CD14-positive monocyte (primary cell): Measurements from ENCODE around the gene KBTBD3. TPM values are rescaled to one million over a fixed set of nuclear protein-coding genes. Genes with fewer than 3 reads are reported as not detected.

Source experiments
- DNase-seq, 3 donors: peaks; one replicate each; pipeline ENCODE4 v3.0.0-alpha.2; 2011 to 2022
- H2AFZ ChIP-seq: 2 replicates; pipeline ENCODE4 v1.6.0; 2012; ENCODE audit warnings: mild to moderate bottlenecking, low read depth, low read length, inconsistent platforms; ENCODE audit not compliant: insufficient read depth, poor library complexity, severe bottlenecking
- H3K27ac ChIP-seq, 2 donors: 1 replicate in 1 of 2; 2 replicates in 1 of 2; pipeline ENCODE4 v1.5.1; 2012 to 2013; ENCODE audit warnings: low read length in 2 of 2, control low read depth in 1 of 2, inconsistent platforms in 1 of 2, low read depth in 1 of 2, mild to moderate bottlenecking in 1 of 2
- H3K27me3 ChIP-seq, 2 donors: one replicate each; pipeline versions ENCODE4 v1.6.0 to v1.6.1; 2011 to 2013; ENCODE audit warnings: low read length in 2 of 2; ENCODE audit not compliant: control insufficient read depth in 2 of 2, insufficient read depth in 2 of 2
- H3K36me3 ChIP-seq, 2 donors: replicated peaks in 1 of 2; 1 replicate in 1 of 2; 2 replicates in 1 of 2; pipeline versions ENCODE4 v1.5.1 to v1.6.1; 2012 to 2013; ENCODE audit warnings: low read length in 2 of 2, control low read depth in 1 of 2, inconsistent platforms in 1 of 2, mild to moderate bottlenecking in 1 of 2; ENCODE audit not compliant: insufficient read depth in 2 of 2, control insufficient read depth in 1 of 2
- H3K4me1 ChIP-seq, 2 donors: 1 replicate in 1 of 2; 2 replicates in 1 of 2; pipeline versions ENCODE4 v1.5.1 to v1.6.1; 2012 to 2013; ENCODE audit warnings: low read length in 2 of 2, control low read depth in 1 of 2, inconsistent platforms in 1 of 2, mild to moderate bottlenecking in 1 of 2, moderate library complexity in 1 of 2; ENCODE audit not compliant: insufficient read depth in 2 of 2, control insufficient read depth in 1 of 2
- H3K4me2 ChIP-seq: replicated peaks from 2 replicates; pipeline ENCODE3; 2012; ENCODE audit warnings: low read length, moderate library complexity, mild to moderate bottlenecking; ENCODE audit not compliant: poor library complexity, severe bottlenecking; ENCODE audit errors: extremely low read depth
- H3K4me3 ChIP-seq, 3 experiments: fragments of 200-600 bp in 1 of 3; sonication (generic) in 1 of 3; replicated peaks in 1 of 3; 1 replicate in 2 of 3; 2 replicates in 1 of 3; pipeline ENCODE4 v1.5.1; 2011 to 2013; ENCODE audit warnings: low read length in 3 of 3, mild to moderate bottlenecking in 3 of 3, control low read depth in 2 of 3, low read depth in 2 of 3, inconsistent platforms in 1 of 3, moderate library complexity in 1 of 3
- H3K79me2 ChIP-seq: 2 replicates; pipeline ENCODE4 v1.6.0; 2012; ENCODE audit warnings: mild to moderate bottlenecking, control low read depth, inconsistent platforms, low read length, moderate library complexity; ENCODE audit not compliant: insufficient read depth
- H3K9ac ChIP-seq: 2 replicates; pipeline ENCODE4 v1.6.0; 2017; ENCODE audit warnings: low read length, mild to moderate bottlenecking; ENCODE audit not compliant: insufficient read depth, poor library complexity, severe bottlenecking
- H3K9me3 ChIP-seq, 2 donors: replicated peaks in 1 of 2; 1 replicate in 1 of 2; 2 replicates in 1 of 2; pipeline versions ENCODE4 v1.5.1 to v1.6.1; 2012 to 2013; ENCODE audit warnings: low read length in 2 of 2, control low read depth in 1 of 2; ENCODE audit not compliant: control insufficient read depth in 1 of 2, insufficient read depth in 1 of 2
- H4K20me1 ChIP-seq: 2 replicates; pipeline ENCODE4 v1.6.0; 2012; ENCODE audit warnings: mild to moderate bottlenecking, low read length, control low read depth, moderate library complexity; ENCODE audit not compliant: insufficient read depth
- H3K27ac Mint-ChIP-seq, 7 donors: one replicate each; pipeline ENCODE4 v1.8.0; 2020; ENCODE audit warnings: mild to moderate bottlenecking in 7 of 7, mixed read lengths in 7 of 7, moderate library complexity in 6 of 7, inconsistent platforms in 2 of 7
- H3K27me3 Mint-ChIP-seq, 3 donors: one replicate each; pipeline ENCODE4 v1.8.0; 2021 to 2022; ENCODE audit warnings: low read depth in 3 of 3, mild to moderate bottlenecking in 3 of 3, mixed read lengths in 3 of 3, moderate library complexity in 3 of 3, inconsistent platforms in 1 of 3
- H3K36me3 Mint-ChIP-seq, 2 donors: one replicate each; pipeline ENCODE4 v1.8.0; 2020; ENCODE audit warnings: mixed read lengths in 2 of 2, inconsistent platforms in 1 of 2, mild to moderate bottlenecking in 1 of 2
- H3K4me1 Mint-ChIP-seq: one replicate; pipeline ENCODE4 v1.8.0; 2020; ENCODE audit warnings: mild to moderate bottlenecking, mixed read lengths
- H3K4me3 Mint-ChIP-seq, 2 donors: one replicate each; pipeline ENCODE4 v1.8.0; 2020; ENCODE audit warnings: mild to moderate bottlenecking in 2 of 2, mixed read lengths in 2 of 2, moderate library complexity in 1 of 2
- H3K9me3 Mint-ChIP-seq, 7 donors: one replicate each; pipeline ENCODE4 v1.8.0; 2020 to 2022; ENCODE audit warnings: mixed read lengths in 7 of 7, mild to moderate bottlenecking in 6 of 7, moderate library complexity in 6 of 7, inconsistent platforms in 2 of 7
- CTCF ChIP-seq: fragments of 200-600 bp; IDR thresholded peaks from one replicate; pipeline ENCODE4 v1.8.0; 2022; ENCODE audit warnings: antibody characterized with exemption, mild to moderate bottlenecking
- WGBS: methylation state at CpG from one replicate; pipeline ENCODE4 v1.1.5; 2013; ENCODE audit warnings: missing lambda C conversion rate; ENCODE audit not compliant: insufficient coverage; 5-methylcytosine and 5-hydroxymethylcytosine counted together
- intact Hi-C, 2 donors: fragments of 100-400 bp; cut with micrococcal nuclease; formaldehyde crosslinking; loops; one replicate each; pipeline versions ENCODE4 v1.15.0 to v1.15.1; 2023
- polyA plus RNA-seq, 3 donors: library from polyadenylated mRNA; depleted of rRNA in 1 of 3; unstranded in 2 of 3; stranded (reverse) in 1 of 3; fragments of 300-500 nt in 2 of 3; fragments of >200 nt in 1 of 3; fragmentation: Illumina TruSeq in 2 of 3; gene quantifications; 1 replicate in 2 of 3; 2 replicates in 1 of 3; pipeline ENCODE4 v1.2.3, GENCODE V29; 2012 to 2021

KBTBD3 gene
- polyA plus RNA-seq, 3 donors: 1.5 to 5.9 (median 2.6) TPM

- intact Hi-C loops: no loop called here
- Histone ChIP-seq H3K9ac (no peak overlapping the region), H3K27me3 (no peaks in the 10 kb centered on the region), H3K4me1 (peaks cover 9 to 20% of the 10 kb centered on the region in 2 donors), H3K4me2 (no peak overlapping the region), H2AFZ (no peak overlapping the region), H3K4me3 (no peak overlapping the region), H4K20me1 (peaks cover 34% of the 10 kb centered on the region), H3K9me3 (no peaks in the 10 kb centered on the region), H3K79me2 (peaks cover 64% of the 10 kb centered on the region), H3K27ac (no peak overlapping the region), H3K36me3 (peaks cover 29 to 66% of the 10 kb centered on the region in 2 donors)
- no peak for DNase-seq
- Mint-ChIP-seq H3K36me3 (peaks cover 33 to 37% of the 10 kb centered on the region in 2 donors), H3K4me1 (peaks cover 39% of the 10 kb centered on the region), H3K4me3 (no peak overlapping the region), H3K27ac (no peak overlapping the region), H3K9me3 (no peaks in the 10 kb centered on the region), H3K27me3 (no peaks in the 10 kb centered on the region)
- no peak for TF ChIP-seq CTCF
Observed at GRCh38 chr11:106082096-106082495, 4.9 kb upstream of the KBTBD3 start.

DNA sequence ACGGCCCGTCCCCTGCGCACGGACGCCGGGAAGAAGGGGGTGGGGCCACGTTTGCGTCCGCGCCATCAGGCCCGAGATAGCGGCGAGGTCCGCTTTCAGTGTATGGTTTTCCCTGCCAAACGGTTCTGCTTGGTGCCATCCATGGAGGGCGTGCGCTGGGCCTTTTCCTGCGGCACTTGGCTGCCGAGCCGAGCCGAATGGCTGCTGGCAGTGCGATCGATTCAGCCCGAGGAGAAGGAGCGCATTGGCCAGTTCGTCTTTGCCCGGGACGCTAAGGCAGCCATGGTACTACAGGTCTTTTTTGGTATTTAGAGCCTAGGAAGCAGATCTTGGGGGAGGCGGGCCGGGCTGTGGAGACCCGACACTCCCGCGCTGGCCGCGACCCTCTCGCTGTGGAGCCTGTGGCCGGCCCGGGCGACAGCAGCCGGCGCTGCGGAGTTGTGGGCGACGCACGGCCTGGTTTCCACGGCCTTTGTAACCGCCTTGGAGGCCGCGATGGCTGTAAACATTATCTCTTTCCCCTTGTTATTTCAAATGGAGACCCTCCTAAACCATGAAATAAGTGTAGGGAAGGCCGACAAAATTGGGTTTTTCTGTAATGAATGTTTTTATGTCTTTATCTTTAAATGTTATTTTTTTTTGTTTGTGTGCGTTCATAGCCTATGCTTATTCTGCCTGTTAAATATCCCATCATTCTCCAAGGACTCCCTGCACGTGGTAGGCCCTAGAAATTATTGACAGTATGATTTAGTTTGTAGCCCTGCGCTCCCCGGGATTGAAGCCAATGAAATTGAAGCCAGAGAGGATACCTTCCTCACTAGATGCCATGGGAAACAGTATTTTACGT lies 685 bp upstream of the KBTBD3 start, which contains the start of gene AASDHPPT:
TSS of gene AASDHPPT (plus strand) at position 54 of the 847 bp plus-strand sequence. CDS start at position 103, 49 bp downstream.
- intact Hi-C loops: loop anchor here (5.0 kb wide), 1 partner anchor 56 kb away; the partner anchor contains the start of gene MSANTD4 (in 2 of the 2)
- Histone ChIP-seq H3K4me3 (peak within 1 kb of the TSS; percentile 87 to 88 (median 88)), H3K27me3 (no peaks in the 10 kb centered on the region), H3K9ac (peak within 1 kb of the TSS; percentile 94), H4K20me1 (peaks cover 13% of the 10 kb centered on the region), H2AFZ (peak within 1 kb of the TSS; percentile 96), H3K79me2 (peaks cover 42% of the 10 kb centered on the region), H3K4me1 (peaks cover 16 to 29% of the 10 kb centered on the region in 2 donors), H3K36me3 (peaks cover 26 to 33% of the 10 kb centered on the region in 2 donors), H3K27ac (peak within 1 kb of the TSS; percentile 96 to 98), H3K9me3 (no peaks in the 10 kb centered on the region), H3K4me2 (peak within 1 kb of the TSS; percentile 90)
- no peaks in the 10 kb centered on the region for H3K27me3 Mint-ChIP-seq
- H3K27ac Mint-ChIP-seq: peak within 1 kb of the TSS; percentile 96 to 99 (median 99)
- TF ChIP-seq CTCF: no peak
- 0% methylated on average over 41 of the region's 55 CpGs for WGBS
- peaks cover 36% of the 10 kb centered on the region for H3K4me1 Mint-ChIP-seq
- H3K4me3 Mint-ChIP-seq: peak within 1 kb of the TSS; percentile 96 to 99
- no peaks in the 10 kb centered on the region for H3K9me3 Mint-ChIP-seq
- DNase-seq: peak in 1 of 3 donors; percentile 6
- peaks cover 23 to 25% of the 10 kb centered on the region in 2 donors for H3K36me3 Mint-ChIP-seq
